Measurements from ENCODE around the gene CCDC71L.

The CCDC71L gene

GRCh38 chr7:106643216-106644000 is 17.6 kb downstream of the CCDC71L start:
- TF ChIP-seq CTCF (IDR thresholded peaks at IDR 0.05; ENCODE audit: borderline replicate concordance, insufficient read depth, low read depth, low read length), result no peak
- no peak overlapping the region for H3K4me3 ChIP-seq (ENCODE audit: low read depth, low read length)

GRCh38 chr7:106641416-106641815 is 19.5 kb downstream of the CCDC71L start:
- no peak for TF ChIP-seq CTCF (IDR thresholded peaks at IDR 0.05; ENCODE audit: borderline replicate concordance, insufficient read depth, low read depth, low read length)
- no peak overlapping the region for H3K4me3 ChIP-seq (ENCODE audit: low read depth, low read length)

GRCh38 chr7:106640368-106641141 is 20.4 kb downstream of the CCDC71L start:
- TF ChIP-seq CTCF (IDR thresholded peaks at IDR 0.05; ENCODE audit: borderline replicate concordance, insufficient read depth, low read depth, low read length), result no peak

GRCh38 chr7:106639476-106640334 is 21.3 kb downstream of the CCDC71L start:
- no peak overlapping the region for H3K4me3 ChIP-seq (ENCODE audit: low read depth, low read length)
- TF ChIP-seq CTCF (IDR thresholded peaks at IDR 0.05; ENCODE audit: borderline replicate concordance, insufficient read depth, low read depth, low read length), result no peak

More at GRCh38 chr7:106640368-106641141, 20.4 kb downstream of the CCDC71L start:
- no peak overlapping the region for H3K4me3 ChIP-seq (ENCODE audit: low read depth, low read length)

GRCh38 chr7:106635411-106635810 is 25.5 kb downstream of the CCDC71L start:
- no peak overlapping the region for H3K4me3 ChIP-seq (ENCODE audit: low read depth, low read length)
- no peak for TF ChIP-seq CTCF (IDR thresholded peaks at IDR 0.05; ENCODE audit: borderline replicate concordance, insufficient read depth, low read depth, low read length)

- no peak for TF ChIP-seq CTCF (IDR thresholded peaks at IDR 0.05; ENCODE audit: borderline replicate concordance, insufficient read depth, low read depth, low read length)
- no peak overlapping the region for H3K4me3 ChIP-seq (ENCODE audit: low read depth, low read length)
These were observed 26.0 kb downstream of the CCDC71L start for GRCh38 chr7:106634958-106635357.

Data from GM12875 (cell line).